Measurements from ENCODE around the gene CDC123.
A peak's percentile ranks its signal among the peaks of the same experiment; 100 is the strongest.
"Not testable (repeated sequence)": the region's sequence is repeated elsewhere in the genome, so short reads cannot be mapped to it uniquely, and the experiment has no call there.

The CDC123 gene

GRCh38 chr10:12287772-12288171 lies 91.8 kb downstream of the CDC123 start:
- Histone ChIP-seq H4K20me1 (ENCODE audit: insufficient read depth, low read length) (no peaks in the 10 kb centered on the region), H3K36me3 (replicated peaks; ENCODE audit: low read depth, low read length) (no peaks in the 10 kb centered on the region)

DNA sequence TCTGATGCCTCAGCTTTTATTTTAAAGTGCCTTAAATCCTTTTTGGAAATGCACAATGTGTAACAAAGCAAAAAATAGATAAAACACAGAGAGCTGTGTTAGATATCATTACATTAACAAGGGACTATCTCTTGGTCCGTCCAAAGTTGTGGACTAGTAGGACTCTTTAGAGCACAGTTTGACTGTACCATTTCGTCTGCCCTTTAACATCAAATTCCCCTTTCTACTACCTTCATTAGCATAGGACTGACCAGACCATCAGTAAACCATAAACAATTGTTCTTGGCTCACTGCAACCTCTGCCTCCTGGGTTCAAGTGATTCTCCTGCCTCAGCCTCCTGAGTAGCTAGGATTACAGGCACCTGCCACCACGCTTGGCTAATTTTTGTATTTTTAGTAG lies 101.8 kb downstream of the CDC123 start:
- H3K79me2 ChIP-seq (ENCODE audit: low read length); H3K9me3 ChIP-seq (ENCODE audit: insufficient read depth, low read length); H3K27me3 ChIP-seq (ENCODE audit: low read depth, low read length); H3K9ac ChIP-seq (ENCODE audit: low read length); H2AFZ ChIP-seq (ENCODE audit: low read depth, low read length); H3K36me3 ChIP-seq (replicated peaks; ENCODE audit: low read depth, low read length); H3K27ac ChIP-seq (ENCODE audit: low read length); H3K4me3 ChIP-seq (ENCODE audit: low read length); H4K20me1 ChIP-seq (ENCODE audit: insufficient read depth, low read length): not testable (repeated sequence)
- Histone ChIP-seq H3K4me2 (ENCODE audit: low read length) (peak overlapping the region; percentile 28; the same call in 1 of the 2 replicates), H3K4me1 (ENCODE audit: low read length) (peaks cover 17% of the 10 kb centered on the region)

More at GRCh38 chr10:12287772-12288171, 91.8 kb downstream of the CDC123 start:
- no peaks in the 10 kb centered on the region for H3K9me3 ChIP-seq (ENCODE audit: insufficient read depth, low read length)
- H3K4me1 ChIP-seq (ENCODE audit: low read length) = no peaks in the 10 kb centered on the region
- TF ChIP-seq EZH2phosphoT487 (IDR thresholded peaks at IDR 0.05; ENCODE audit: low read depth) (no peak), CTCF (IDR thresholded peaks at IDR 0.05; ENCODE audit: low read depth, low read length) (no peak)
- no peak overlapping the region for H3K4me2 ChIP-seq (ENCODE audit: low read length)
- H3K4me3 ChIP-seq (ENCODE audit: low read length) = no peak overlapping the region
- no peak overlapping the region for H2AFZ ChIP-seq (ENCODE audit: low read depth, low read length)
- H3K27ac ChIP-seq (ENCODE audit: low read length) = no peak overlapping the region
- no peak overlapping the region for H3K9ac ChIP-seq (ENCODE audit: low read length)
- H3K79me2 ChIP-seq (ENCODE audit: low read length) = no peaks in the 10 kb centered on the region
- no peaks in the 10 kb centered on the region for H3K27me3 ChIP-seq (ENCODE audit: low read depth, low read length)

DNA sequence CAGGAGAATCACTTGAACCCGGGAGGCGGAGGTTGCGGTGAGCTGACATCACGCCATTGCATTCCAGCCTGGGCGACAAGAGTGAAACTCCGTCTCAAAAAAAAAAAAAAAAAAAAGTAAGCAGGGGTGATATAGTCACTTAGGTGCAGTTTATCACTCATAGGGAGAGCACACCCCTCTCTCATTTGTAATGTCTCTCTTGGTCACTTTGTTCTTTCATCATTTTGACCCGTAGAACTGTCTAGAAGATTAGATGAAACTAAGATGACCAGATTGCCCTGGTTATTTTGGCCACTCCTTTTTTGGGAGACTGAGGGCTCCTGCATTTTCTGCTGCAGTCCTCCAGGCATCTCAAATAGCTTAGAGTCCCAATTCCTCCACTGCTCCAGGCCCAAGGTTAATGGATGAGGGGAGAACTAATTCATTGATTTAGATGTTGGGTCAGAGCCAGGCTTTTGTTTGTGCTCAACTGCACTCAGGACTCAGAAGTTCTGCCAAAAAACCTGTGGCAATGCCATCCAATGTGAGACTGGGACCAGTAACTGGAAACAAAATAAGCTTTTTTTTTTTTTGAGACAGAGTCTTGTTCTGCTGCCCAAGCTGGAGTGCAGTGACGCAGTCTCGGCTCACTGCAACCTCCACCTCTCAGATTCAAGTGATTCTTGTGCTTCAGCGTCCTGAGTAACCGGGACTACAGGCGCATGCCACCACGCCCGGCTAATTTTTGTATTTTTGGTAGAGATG lies 103.4 kb downstream of the CDC123 start:
- peaks cover 18% of the 10 kb centered on the region for H3K4me1 ChIP-seq (ENCODE audit: low read length)
- H3K9ac ChIP-seq (ENCODE audit: low read length) = no peak overlapping the region
- H3K79me2 ChIP-seq (ENCODE audit: low read length) = no peaks in the 10 kb centered on the region
- no peak overlapping the region for H3K4me2 ChIP-seq (ENCODE audit: low read length)
- no peaks in the 10 kb centered on the region for H3K27me3 ChIP-seq (ENCODE audit: low read depth, low read length)
- H3K9me3 ChIP-seq (ENCODE audit: insufficient read depth, low read length) = no peaks in the 10 kb centered on the region
- TF ChIP-seq EZH2phosphoT487 (IDR thresholded peaks at IDR 0.05; ENCODE audit: low read depth) (no peak), CTCF (IDR thresholded peaks at IDR 0.05; ENCODE audit: low read depth, low read length) (no peak)
- no peak overlapping the region for H2AFZ ChIP-seq (ENCODE audit: low read depth, low read length)
- H3K4me3 ChIP-seq (ENCODE audit: low read length) = no peak overlapping the region
- H3K36me3 ChIP-seq (replicated peaks; ENCODE audit: low read depth, low read length) = no peaks in the 10 kb centered on the region
- no peaks in the 10 kb centered on the region for H4K20me1 ChIP-seq (ENCODE audit: insufficient read depth, low read length)
- no peak overlapping the region for H3K27ac ChIP-seq (ENCODE audit: low read length)

All from OCI-LY3 (cell line).